GM10266 (cell line): ENCODE data around the gene BSDC1.

Source experiments
- DNase-seq: peaks from one replicate; pipeline ENCODE4 v3.0.0; 2012; ENCODE audit errors: extremely low spot score
- CTCF ChIP-seq: IDR thresholded peaks from 2 replicates; pipeline ENCODE4 v1.5.1; 2012; ENCODE audit warnings: mild to moderate bottlenecking, low read depth; ENCODE audit not compliant: control insufficient read depth, insufficient read depth; ENCODE audit errors: missing control alignments

The BSDC1 gene

GRCh38 chr1:32373996-32374592, 20.1 kb downstream of the BSDC1 start:
- no peak for TF ChIP-seq CTCF
- DNase-seq, result no peak

- TF ChIP-seq CTCF, result no peak
- DNase-seq, result no peak
These were observed 22.0 kb downstream of the BSDC1 start for GRCh38 chr1:32372149-32372756.

GRCh38 chr1:32367912-32368635, 26.2 kb downstream of the BSDC1 start:
- TF ChIP-seq CTCF, result no peak

GRCh38 chr1:32365445-32365844, 28.8 kb downstream of the BSDC1 start:
- no peak for TF ChIP-seq CTCF

More at GRCh38 chr1:32367912-32368635, 26.2 kb downstream of the BSDC1 start:
- DNase-seq, result no peak

GRCh38 chr1:32364836-32365235, 29.4 kb downstream of the BSDC1 start:
- no peak for DNase-seq
- no peak for TF ChIP-seq CTCF

More at GRCh38 chr1:32365445-32365844, 28.8 kb downstream of the BSDC1 start:
- DNase-seq, result no peak

GRCh38 chr1:32363713-32364112, 30.5 kb downstream of the BSDC1 start:
- no peak for TF ChIP-seq CTCF
- no peak for DNase-seq
